NCI-H128 (cell line): ENCODE measurements around the gene SAE1.
"Not testable (repeated sequence)": the region's sequence is repeated elsewhere in the genome, so short reads cannot be mapped to it uniquely, and the experiment has no call there.

ENCODE experiments used
- DNase-seq: peaks from one replicate; lab custom pipeline; 2025; ENCODE audit not compliant: unreplicated experiment; lab: John Stamatoyannopoulos, UW

Gene SAE1

GRCh38 chr19:47125669-47125938, 5.0 kb upstream of the SAE1 start:
- no peak for DNase-seq

- DNase-seq, result no peak
Observed at GRCh38 chr19:47129579-47129978, 1.1 kb upstream of the SAE1 start.

- DNase-seq, result no peak
Observed at GRCh38 chr19:47130120-47130588, 481 bp upstream of the SAE1 start.

GRCh38 chr19:47132194-47132852, 1.7 kb downstream of the SAE1 start:
- no peak for DNase-seq

- DNase-seq, result no peak
Observed at GRCh38 chr19:47133021-47133471, 2.4 kb downstream of the SAE1 start.

GRCh38 chr19:47134545-47134944, 3.9 kb downstream of the SAE1 start:
- no peak for DNase-seq

GRCh38 chr19:47135156-47135555, 4.5 kb downstream of the SAE1 start:
- no peak for DNase-seq

- DNase-seq, result not testable (repeated sequence)
Observed at GRCh38 chr19:47141252-47141651, 10.6 kb downstream of the SAE1 start.

- DNase-seq, result no peak
Observed at GRCh38 chr19:47141695-47142094, 11.1 kb downstream of the SAE1 start.

GRCh38 chr19:47142779-47143178, 12.1 kb downstream of the SAE1 start:
- DNase-seq, result no peak

- DNase-seq, result no peak
Observed at GRCh38 chr19:47143322-47144073, 12.9 kb downstream of the SAE1 start.

GRCh38 chr19:47144630-47145029, 14.0 kb downstream of the SAE1 start:
- no peak for DNase-seq

GRCh38 chr19:47145639-47146486, 15.2 kb downstream of the SAE1 start:
- no peak for DNase-seq

- DNase-seq, result no peak
Observed at GRCh38 chr19:47146920-47147319, 16.3 kb downstream of the SAE1 start.

GRCh38 chr19:47151627-47152026, 21.0 kb downstream of the SAE1 start:
- no peak for DNase-seq

GRCh38 chr19:47152205-47152604, 21.6 kb downstream of the SAE1 start:
- no peak for DNase-seq

GRCh38 chr19:47152632-47153031, 22.0 kb downstream of the SAE1 start:
- no peak for DNase-seq

GRCh38 chr19:47153266-47153665, 22.6 kb downstream of the SAE1 start:
- DNase-seq, result no peak

- no peak for DNase-seq
Observed at GRCh38 chr19:47155148-47155547, 24.5 kb downstream of the SAE1 start.

GRCh38 chr19:47156861-47157430, 26.3 kb downstream of the SAE1 start:
- no peak for DNase-seq
